HuH-7.5 (cell line): Measurements from ENCODE around the gene SLC18A3.

ENCODE experiments used
- DNase-seq: peaks from one replicate; pipeline ENCODE4 v3.0.0; 2011; ENCODE audit warnings: low spot score

The SLC18A3 gene

DNA sequence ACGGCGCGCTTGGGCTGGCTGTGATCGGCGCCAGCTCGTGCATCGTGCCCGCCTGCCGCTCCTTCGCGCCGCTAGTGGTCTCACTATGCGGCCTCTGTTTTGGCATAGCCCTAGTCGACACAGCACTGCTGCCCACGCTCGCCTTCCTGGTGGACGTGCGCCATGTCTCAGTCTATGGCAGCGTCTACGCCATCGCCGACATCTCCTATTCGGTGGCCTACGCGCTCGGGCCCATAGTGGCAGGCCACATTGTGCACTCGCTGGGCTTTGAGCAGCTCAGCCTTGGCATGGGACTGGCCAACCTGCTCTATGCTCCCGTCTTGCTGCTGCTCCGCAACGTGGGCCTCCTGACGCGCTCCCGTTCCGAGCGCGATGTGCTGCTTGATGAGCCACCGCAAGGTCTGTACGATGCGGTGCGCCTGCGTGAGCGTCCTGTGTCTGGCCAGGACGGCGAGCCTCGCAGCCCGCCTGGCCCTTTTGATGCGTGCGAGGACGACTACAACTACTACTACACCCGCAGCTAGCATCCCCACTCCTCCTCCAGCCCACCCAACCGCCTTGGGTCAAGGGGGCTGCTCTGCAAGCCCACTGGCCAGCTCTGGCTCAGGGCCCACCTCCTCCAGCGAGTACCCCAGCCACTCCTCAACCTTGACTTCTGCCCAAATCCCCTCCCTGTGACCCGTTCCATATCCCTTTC is 1.9 kb downstream of the SLC18A3 start:
- DNase-seq: no peak

DNA sequence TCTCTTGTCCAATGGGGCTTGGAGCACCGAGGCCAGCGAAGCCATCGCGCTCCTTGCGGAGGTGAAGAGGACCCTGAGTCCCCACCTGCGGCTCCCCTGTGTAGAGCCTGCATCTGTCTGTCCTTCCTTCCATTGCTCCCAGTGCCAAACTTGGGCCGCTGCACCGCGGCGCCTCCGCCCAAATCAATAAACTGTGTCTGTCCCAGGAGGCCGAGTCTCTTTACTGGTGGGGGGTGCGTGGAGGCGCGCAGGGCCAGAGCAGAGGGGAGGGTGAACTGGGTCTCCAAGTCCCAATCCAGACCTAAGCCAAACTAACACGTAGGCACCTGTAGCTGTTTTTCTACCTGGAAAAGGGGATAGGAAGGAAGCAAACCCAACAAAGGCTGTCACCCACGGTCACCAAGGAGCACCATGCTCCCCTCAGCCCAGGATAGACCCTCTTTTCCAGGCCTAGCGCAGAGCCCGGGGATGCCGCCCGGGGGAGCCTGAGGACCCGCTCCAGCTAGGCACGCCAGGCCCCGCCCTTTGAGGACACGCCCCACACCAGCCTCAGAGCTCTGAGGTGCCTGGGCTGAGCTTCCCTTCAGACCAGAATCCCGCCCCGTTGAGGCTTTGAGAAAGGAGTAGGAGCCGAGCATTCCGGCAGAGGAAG is 2.5 kb downstream of the SLC18A3 start:
- no peak for DNase-seq

DNA sequence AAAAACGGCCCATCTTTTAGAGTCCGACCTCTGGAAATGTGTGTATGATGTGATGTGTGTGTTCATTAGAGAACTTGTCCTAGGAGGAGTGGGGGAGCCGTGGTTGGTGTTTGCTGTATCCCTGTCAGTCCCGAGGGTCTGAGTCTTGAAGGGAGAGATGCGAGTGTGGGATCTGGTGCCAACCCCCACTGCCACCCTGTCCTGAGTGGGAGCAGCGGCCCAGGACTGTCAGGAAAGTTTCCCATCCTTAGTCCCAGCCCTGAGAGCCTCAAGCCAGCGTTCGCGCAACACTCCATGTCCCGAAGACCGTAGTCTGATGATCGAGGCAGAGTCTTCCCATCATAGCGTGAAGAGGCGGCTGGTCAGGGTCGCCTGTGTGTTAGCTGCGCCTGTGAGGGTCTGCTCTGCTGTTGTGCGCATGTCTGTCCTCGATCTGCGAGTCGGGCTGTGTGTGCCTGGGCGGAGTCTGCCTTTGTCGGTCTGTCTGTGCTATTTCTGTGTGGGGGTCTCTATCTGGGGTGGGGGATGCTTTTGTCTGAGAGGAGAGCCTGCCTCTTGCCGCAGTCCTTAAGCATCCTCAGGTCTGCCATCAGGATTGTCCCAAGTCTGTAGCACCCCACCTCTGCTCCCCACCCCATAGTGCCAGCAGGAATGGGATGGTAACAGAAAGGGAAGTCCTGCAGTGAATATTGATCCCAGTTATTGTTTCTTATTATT is 3.2 kb downstream of the SLC18A3 start:
- DNase-seq: no peak

DNA sequence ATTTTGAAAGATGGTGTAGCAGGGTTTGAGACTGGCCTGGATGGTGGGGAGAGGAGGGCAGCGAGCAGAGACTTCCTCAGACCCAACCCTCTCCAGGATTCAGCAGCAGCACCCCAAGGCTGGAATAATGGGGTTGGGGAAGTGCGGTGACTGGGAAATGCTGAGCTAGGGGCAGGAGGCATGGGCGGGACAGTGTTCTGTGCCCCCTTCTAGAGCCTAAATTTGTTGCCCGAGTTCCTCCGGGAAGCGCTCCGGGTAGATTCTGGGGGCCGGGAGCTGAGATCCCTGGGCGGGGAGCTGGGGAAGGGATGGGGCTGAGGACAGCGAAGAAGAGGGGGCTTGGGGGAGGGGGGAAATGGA is 3.8 kb downstream of the SLC18A3 start, which contains the start of gene CHAT:
TSS of gene CHAT (plus strand) at position 156 of the 360 bp plus-strand sequence. CDS start at position 309, 153 bp downstream.
- no peak for DNase-seq

DNA sequence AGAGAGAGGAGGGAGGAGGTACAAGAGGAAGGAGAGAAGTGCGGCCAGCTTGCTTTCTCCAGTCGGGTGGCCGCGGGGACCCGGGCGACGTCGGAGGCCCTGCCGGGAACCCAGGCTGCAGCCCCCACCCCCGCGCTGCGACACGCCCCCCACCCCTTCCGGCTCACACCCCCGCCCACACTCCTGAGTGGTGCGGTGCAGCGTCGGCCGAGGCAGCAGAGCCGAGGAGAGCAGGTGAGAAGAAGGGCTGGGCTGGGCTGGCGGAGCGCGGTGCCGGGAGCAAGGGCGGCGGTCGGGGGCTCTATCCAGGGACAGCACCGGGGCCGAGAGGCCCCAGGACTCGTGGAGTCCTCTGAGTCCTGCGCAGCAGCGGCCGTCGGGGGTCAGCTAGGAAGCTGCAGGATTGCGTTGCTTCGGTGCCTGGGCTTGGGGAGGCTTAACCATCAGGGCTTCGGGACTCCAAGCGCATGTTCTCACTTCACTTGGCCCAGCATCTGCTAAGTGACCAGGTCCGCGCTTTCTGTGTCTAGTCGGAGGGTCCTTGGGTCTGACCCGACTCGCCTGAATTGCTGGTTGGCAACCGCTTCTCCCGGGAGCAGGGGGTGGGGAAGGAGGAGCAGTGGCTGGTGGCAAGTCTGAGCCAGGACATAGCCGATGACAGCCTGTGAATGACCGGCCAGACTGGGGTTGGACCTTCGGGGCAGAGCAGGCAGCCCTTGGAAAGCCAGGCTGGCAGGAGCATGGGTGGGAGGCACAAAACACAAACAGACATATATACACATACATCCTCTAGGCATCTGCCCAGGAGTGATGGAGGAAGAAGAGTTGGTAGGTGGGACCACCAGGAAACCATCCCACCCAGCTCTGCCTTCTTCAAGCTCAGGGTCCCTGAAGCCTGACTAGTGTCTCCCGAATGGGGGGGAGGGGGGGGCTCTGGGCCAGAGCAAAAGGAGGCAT is 4.4 kb downstream of the SLC18A3 start:
- no peak for DNase-seq

DNA sequence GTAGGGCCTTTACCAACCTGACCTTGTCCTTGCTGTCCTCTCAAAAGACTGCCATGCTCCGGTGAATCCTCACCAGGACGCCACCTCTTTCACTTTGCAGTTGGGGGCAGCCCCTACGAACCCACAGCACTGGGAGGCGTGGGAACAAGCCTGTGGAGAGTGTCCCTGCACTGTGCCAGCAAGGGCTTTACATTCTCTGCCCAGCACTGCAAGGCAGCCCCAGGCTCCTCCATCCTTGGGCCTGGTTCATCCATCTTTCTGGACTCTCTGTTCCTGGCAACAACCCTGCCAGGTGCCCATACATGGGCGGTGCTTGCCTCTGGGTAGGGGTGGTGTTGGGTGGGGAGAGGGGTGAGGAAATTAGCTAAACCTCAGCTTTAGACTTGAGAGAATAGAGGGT is 5.1 kb downstream of the SLC18A3 start:
- DNase-seq: no peak

DNA sequence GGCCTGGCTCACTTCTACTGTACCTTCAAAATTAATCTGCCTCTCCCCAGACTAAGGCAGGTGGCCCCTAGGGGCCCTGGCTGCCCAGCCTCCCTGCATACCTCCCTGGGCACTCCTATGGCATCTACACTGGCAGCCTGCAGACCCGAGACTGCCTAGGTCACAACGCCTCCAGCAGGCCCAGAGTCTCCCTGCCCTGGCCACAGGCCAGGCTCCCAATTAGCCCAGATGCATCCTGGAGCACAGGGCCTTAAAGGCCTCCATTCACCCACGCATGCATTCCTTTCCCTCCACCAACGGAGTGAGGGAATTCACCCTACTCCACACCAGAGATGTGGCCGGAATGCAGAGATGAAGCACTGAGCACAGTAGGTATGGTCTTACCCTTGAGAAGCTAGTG is 5.6 kb downstream of the SLC18A3 start:
- DNase-seq: no peak

DNA sequence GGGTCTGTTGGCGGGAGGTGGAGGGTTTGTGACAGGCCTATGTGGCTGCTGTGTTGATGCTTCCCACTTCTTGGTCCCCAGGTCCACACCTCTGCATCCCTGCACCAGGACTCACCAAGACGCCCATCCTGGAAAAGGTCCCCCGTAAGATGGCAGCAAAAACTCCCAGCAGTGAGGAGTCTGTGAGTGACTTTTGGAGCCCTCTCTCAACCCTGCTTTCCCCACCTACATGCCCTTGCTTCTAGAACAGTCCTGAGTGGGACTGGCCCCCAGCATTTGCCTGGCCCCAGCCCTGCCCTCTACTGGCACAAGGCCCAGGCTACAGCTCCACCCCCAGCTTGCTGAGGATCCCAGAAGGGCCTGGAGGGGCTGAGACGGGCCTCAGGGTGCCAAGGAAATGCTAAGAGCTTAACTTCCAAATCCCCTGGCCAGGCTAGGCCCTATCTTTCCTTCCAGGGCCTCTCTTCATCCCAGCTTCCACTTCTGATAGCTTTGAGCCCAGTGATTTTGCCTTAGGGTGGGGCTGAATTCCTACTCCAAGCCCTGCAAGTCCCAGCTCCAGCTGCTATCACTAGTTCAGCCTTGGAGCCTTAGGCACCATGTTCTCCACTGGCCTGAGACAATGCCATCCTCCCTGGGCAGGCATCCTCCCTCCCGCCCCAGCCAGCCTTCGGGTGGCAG is 6.5 kb downstream of the SLC18A3 start:
- DNase-seq: no peak

DNA sequence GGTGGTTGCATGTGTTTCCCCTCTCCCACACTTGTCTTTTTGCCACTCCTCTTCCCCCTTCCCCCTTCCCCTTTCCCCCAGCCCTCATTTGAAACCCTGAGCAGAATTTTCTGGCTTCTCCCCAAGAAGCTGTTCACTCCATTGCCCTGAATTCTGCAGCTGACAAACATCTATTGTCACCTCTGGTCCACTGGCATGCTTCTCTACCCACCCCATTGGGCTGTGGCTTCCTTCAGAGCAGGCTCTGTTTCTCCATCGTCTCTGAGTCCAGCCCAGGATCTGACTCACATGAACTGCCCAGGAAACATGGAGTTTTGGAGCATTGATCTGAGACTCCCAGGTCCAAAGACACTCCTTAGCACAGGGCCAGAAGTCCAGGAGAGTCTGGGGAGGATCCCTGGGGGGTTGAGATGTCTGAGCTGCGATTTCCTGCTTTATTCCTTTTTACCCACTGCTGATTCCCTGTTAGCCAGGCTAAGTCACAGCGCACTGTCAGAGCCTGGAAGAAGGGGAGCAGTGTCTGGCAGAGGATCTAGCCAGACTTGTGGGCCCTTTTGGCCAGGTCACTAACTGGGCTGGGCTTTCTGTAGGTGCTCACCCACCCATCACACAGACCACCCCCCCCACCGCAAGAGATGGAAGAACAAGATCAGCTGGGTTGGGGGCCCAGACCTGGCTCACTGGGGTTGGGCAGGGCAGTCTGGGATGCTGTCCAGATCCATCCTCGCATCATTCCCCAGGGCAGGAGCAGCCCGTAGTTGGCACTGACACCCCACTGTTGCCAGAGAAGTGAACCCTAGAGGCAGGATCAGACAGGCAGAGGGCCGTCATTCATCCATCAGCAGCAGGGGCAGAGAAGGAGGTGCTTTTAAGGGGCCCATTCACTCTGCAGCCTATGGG is 7.3 kb downstream of the SLC18A3 start:
- no peak for DNase-seq

DNA sequence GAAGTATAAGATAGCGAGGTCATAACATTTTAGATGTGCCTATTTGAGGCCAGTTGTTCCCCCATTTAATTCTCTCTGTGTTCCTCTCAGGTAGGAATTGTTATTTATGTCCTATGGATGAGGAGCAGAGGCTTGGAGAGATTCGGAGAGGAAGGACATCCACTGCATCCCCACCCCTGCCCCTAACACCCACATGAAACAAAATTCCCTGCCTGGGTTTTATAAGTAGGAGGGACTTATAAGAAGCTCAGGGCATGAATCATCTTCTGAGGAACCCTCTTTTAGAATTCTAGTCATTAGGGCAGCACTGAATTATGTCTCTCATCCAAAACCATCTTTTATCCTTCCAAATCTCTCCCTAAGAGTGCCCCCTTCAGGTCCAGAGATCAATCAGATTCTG is 8.7 kb downstream of the SLC18A3 start:
- DNase-seq: no peak

DNA sequence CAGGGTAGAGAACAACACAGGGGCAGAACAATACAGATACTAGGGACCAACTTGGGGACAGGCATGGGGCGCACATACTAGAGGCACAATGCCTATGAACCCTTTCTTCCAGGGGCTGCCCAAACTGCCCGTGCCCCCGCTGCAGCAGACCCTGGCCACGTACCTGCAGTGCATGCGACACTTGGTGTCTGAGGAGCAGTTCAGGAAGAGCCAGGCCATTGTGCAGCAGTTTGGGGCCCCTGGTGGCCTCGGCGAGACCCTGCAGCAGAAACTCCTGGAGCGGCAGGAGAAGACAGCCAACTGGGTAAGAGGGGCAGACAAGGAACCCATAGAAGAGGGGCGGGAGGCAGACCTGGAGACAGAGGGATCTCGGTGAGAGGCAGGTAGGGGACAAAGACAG is 9.5 kb downstream of the SLC18A3 start:
- no peak for DNase-seq

DNA sequence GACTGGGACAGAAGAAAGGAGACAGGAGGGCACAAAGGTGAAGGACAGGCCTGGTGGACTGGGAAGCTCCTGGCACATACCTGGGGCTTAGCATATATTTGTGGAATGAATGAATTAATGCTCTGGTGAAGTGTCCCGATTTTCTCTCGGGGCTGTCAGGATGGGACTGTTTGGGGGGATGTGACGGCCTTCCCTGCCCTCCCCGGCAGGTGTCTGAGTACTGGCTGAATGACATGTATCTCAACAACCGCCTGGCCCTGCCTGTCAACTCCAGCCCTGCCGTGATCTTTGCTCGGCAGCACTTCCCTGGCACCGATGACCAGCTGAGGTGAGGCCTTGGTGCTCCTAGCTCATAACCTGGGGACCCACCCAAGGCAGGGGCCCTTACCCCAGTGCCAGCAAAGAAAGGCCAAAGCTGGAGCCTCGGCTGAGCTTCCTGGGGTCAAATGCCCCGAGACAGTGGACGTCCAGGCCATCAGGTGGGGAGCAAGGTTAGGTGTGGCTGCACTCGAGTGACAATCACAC is 10.2 kb downstream of the SLC18A3 start:
- DNase-seq: no peak

DNA sequence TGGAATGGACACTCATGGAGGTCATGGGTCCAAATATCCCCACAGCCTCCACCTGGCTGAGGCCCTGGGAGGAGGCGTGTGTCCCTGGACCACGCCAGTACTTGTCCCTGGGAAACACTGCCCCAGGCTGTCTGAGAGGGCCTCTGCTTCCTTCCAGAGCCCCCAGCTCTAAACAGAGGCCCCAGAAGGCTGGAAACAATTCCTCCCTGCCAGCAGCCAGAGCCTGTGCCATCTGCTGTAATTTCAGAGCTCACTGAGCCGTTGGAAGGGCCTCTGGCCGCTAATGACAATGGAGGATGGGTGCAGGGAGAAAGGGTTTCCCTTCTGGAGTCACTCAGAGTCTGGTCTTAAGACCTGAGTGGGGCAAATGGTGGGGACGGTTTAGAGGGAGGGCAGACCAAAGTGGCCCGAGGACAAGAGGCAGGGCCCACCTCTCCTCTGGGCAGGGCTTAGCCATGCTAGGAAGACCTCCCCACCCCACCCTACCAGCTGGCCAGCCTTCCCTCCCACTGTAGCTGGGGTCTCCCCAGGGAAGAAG is 10.8 kb downstream of the SLC18A3 start:
- DNase-seq: no peak

DNA sequence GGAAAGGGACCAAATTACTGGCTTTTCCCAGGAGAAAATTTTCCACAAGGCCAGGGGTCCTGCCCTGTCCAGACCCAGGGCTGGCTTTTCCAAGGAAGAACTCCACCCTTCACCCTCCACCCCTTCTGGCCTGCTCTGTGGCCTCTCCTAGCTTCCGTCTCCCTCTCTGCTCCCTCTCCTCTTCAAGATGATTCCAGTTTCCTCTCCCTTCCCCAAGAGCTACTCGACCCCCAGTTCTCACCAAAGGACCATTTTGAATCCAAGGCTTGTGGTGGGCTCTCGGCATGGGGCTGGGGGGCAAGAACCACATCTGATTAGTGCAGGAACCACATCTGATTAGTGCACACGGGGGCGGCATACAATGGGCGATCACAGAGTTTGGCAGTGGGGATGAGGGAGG is 11.5 kb downstream of the SLC18A3 start:
- DNase-seq: no peak

DNA sequence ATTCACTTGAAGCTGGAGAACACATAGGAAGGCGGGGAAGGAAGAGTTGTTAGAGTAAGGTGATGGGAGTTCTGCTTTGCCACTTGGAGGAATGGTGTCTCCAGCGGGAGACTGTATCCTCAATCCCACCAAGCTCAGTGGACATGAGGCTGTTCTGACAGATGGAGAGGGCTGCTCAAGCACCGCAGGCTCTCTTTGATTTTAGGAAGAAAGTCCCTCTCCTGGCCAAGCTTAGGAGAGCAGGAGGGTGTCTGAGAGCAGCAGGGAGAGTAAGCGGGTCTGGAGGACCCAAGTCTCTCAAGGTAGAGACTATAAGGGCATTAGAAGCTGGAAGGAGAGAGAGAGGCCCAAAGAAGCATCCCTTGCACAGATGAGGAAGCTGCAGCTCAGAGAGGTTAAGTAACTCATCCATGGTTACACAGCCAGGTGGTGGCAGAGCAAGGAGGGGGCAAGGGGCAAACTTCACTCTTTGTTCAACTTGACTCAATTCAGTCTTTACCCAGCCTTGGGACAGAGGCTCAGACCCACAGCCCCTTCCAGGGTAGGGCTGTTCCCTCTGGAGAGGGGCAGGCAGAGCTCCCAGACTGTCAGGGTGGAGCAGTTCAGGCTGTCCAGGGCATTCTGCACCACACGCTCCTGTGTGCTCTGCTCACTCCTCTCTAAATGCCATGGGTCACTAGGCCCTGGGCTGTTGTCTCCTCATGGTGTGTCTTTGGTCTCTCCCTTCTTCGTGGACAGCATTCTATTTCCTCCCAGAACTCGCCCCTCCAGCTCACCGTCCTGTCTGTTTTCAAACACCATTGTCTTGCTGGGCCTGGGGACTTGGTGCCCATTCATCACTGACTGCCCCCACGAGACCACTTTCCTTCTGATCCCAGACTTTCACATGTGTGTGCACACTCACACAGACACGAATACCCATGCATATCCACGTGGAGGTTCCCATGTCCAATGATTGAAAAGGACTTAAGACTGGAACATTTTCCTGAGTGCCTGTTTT is 12.6 kb downstream of the SLC18A3 start:
- DNase-seq: no peak

DNA sequence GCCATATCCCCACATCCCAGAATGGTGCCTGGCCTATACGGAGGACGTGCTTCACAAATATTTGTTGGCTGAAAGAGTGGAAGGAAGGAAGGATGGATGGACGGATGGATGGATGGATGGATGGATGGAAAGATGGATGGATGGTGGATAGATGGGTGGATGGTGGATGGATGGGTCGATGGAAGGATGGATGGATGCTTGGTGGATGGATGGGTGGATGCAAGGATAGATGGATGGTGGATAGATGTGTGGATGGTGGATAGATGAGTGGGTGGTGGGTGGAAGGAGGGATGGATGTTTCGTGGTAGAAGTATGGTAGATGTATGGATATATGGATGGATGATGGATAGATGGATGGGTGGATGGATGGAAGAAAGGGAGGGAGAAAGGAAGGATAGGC is 14.5 kb downstream of the SLC18A3 start:
- no peak for DNase-seq

DNA sequence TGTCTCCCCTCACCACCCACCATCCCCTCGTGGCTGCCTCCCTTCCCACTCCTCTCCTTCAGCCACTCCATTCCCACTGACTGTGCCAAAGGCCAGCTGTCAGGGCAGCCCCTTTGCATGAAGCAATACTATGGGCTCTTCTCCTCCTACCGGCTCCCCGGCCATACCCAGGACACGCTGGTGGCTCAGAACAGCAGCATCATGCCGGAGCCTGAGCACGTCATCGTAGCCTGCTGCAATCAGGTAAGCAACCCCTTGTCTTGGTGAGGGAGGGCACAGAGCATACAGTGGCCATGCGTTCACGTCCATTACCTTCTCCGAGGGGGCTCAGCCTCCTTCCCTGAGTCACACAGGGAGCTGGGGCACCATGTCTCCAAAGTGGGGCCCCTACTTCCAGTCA is 15.3 kb downstream of the SLC18A3 start:
- DNase-seq: no peak

DNA sequence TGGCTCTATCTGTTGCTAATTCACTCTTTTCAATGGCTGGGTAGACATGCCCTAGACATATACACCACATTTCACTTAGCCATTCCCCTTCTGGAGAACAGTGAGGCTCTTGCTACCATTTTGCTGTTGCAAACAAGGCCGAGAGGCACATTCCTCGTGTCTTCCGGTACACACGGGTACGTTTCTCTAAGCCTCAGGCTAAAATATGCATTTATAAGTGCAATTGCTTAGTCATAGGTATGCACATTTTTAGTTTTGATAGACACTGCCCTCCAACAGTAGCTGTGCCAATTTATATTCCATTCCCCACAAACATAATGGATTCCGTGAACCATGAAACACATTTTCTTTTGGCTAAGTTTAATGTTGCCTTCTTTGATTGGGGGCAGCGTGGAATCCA is 16.9 kb downstream of the SLC18A3 start:
- no peak for DNase-seq
